Measurements from ENCODE around the gene AMHR2.
"Not testable (repeated sequence)": the region's sequence is repeated elsewhere in the genome, so short reads cannot be mapped to it uniquely, and the experiment has no call there.

AMHR2 gene

DNA sequence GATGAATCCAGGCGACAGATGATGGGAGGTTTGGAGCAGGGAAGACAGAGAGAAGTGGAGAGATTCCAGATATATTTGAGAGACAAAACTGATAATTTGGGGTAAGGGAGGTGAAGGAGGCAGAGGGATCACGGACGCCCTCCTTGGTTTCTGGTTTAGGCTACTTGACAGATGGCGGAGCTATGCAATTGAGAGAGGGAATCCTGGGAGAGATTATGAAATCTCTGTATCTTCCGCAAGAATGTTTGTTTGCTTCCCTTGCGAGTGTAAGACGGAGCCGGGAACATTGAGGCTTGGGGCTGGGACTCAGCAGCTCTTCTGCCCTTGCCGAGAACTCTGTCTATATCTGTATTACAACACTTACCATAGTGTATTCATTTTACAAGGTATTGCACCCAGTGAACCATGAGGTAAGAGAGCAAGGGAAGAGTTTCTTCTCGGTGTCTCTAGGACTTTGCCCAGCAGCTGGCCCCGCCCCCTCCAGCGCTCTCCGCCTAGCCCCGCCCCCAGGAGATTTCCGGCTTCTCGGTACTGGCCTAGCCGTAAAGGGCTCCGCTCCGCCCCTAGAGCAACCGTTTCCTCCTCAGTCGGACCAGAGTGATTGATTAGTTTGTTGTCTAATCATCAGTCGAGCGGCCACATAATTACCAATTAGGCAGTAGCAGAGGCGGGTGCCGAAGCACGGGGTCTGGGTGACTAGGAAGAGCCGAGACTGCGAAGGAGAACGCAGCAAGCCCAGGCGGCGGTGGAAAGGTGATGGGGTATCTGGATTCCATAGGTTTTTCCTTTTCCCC, 17.6 kb downstream of the AMHR2 start, which contains the start of gene PRR13:
PRR13 (plus strand) TSS at position 695 of the 794 bp plus-strand sequence. CDS start 981 bp downstream, outside the sequence.
- peaks cover 18% of the 10 kb centered on the region for H3K36me3 ChIP-seq (ENCODE audit: control insufficient read depth, low read depth, low read length)
- no peaks in the 10 kb centered on the region for H3K27me3 ChIP-seq (ENCODE audit: control insufficient read depth, insufficient read depth, low read length)
- H3K4me3 ChIP-seq (ENCODE audit: low read length), result peak within 1 kb of the TSS; percentile 98
- H3K4me1 ChIP-seq (ENCODE audit: control insufficient read depth, low read depth, low read length), result peaks cover 8% of the 10 kb centered on the region
- H3K9me3 ChIP-seq (ENCODE audit: control insufficient read depth, low read depth, low read length), result no peaks in the 10 kb centered on the region
- H3K27ac ChIP-seq (ENCODE audit: low read length), result peak within 1 kb of the TSS; percentile 73
- H3K9ac ChIP-seq (ENCODE audit: low read length), result peak within 1 kb of the TSS; percentile 92

GRCh38 chr12:53443955-53444354, 20.3 kb downstream of the AMHR2 start:
- no peak overlapping the region for H3K27ac ChIP-seq (ENCODE audit: low read length)
- no peaks in the 10 kb centered on the region for H3K27me3 ChIP-seq (ENCODE audit: control insufficient read depth, insufficient read depth, low read length)
- H3K4me1 ChIP-seq (ENCODE audit: control insufficient read depth, low read depth, low read length), result peaks cover 8% of the 10 kb centered on the region
- no peak overlapping the region for H3K4me3 ChIP-seq (ENCODE audit: low read length)
- H3K9ac ChIP-seq (ENCODE audit: low read length), result no peak overlapping the region
- H3K9me3 ChIP-seq (ENCODE audit: control insufficient read depth, low read depth, low read length), result no peaks in the 10 kb centered on the region
- peaks cover 21% of the 10 kb centered on the region for H3K36me3 ChIP-seq (ENCODE audit: control insufficient read depth, low read depth, low read length)

- not testable (repeated sequence) for H3K4me3 ChIP-seq (ENCODE audit: low read length); H3K4me1 ChIP-seq (ENCODE audit: control insufficient read depth, low read depth, low read length); H3K27ac ChIP-seq (ENCODE audit: low read length); H3K9me3 ChIP-seq (ENCODE audit: control insufficient read depth, low read depth, low read length); H3K9ac ChIP-seq (ENCODE audit: low read length); H3K27me3 ChIP-seq (ENCODE audit: control insufficient read depth, insufficient read depth, low read length)
- peaks cover 21% of the 10 kb centered on the region for H3K36me3 ChIP-seq (ENCODE audit: control insufficient read depth, low read depth, low read length)
Measured at GRCh38 chr12:53444593-53445325, 21.1 kb downstream of the AMHR2 start.

- no peak overlapping the region for H3K4me3 ChIP-seq (ENCODE audit: low read length)
- H3K27ac ChIP-seq (ENCODE audit: low read length), result no peak overlapping the region
- H3K27me3 ChIP-seq (ENCODE audit: control insufficient read depth, insufficient read depth, low read length), result no peaks in the 10 kb centered on the region
- no peaks in the 10 kb centered on the region for H3K9me3 ChIP-seq (ENCODE audit: control insufficient read depth, low read depth, low read length)
- H3K36me3 ChIP-seq (ENCODE audit: control insufficient read depth, low read depth, low read length), result peaks cover 28% of the 10 kb centered on the region
- no peak overlapping the region for H3K9ac ChIP-seq (ENCODE audit: low read length)
- peaks cover 3% of the 10 kb centered on the region for H3K4me1 ChIP-seq (ENCODE audit: control insufficient read depth, low read depth, low read length)
Measured at GRCh38 chr12:53450936-53451335, 27.3 kb downstream of the AMHR2 start.

DNA sequence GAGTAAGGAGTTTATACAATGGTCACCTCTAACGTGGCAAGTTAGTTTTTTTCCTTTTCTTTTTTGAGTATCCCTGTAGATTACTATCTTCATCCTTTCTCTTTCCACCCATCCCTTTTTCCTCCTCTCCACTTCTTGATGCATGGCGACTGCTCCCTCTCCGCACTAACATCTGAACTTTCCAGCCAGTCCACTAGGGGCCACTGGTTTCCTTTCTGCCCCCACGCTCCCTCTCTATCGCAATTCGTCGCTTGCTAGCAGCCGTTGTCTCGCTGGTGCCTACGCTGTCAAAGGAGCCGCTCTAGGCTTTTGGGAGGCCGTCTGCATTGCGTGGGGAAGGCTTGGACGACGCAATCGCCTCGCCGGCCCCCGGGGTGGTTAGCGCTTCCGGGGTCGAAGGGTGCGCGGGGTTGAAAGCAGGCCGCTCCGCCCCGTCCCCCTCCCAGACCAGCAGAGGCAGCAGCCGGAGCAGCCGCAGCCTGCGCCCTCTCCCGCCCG, 28.1 kb downstream of the AMHR2 start, which contains the start of gene PCBP2:
PCBP2 (plus strand) TSS at position 442 of the 498 bp plus-strand sequence. CDS start 2,699 bp downstream, outside the sequence.
- no peaks in the 10 kb centered on the region for H3K9me3 ChIP-seq (ENCODE audit: control insufficient read depth, low read depth, low read length)
- peak within 1 kb of the TSS; percentile 96 for H3K9ac ChIP-seq (ENCODE audit: low read length)
- H3K4me3 ChIP-seq (ENCODE audit: low read length), result peak within 1 kb of the TSS; percentile 79
- H3K4me1 ChIP-seq (ENCODE audit: control insufficient read depth, low read depth, low read length), result peaks cover 3% of the 10 kb centered on the region
- peak within 1 kb of the TSS; percentile 87 for H3K27ac ChIP-seq (ENCODE audit: low read length)
- no peaks in the 10 kb centered on the region for H3K27me3 ChIP-seq (ENCODE audit: control insufficient read depth, insufficient read depth, low read length)
- peaks cover 32% of the 10 kb centered on the region for H3K36me3 ChIP-seq (ENCODE audit: control insufficient read depth, low read depth, low read length)

GRCh38 chr12:53452159-53453077, 28.8 kb downstream of the AMHR2 start:
- Histone ChIP-seq H3K36me3 (ENCODE audit: control insufficient read depth, low read depth, low read length) (peaks cover 39% of the 10 kb centered on the region), H3K4me1 (ENCODE audit: control insufficient read depth, low read depth, low read length) (peaks cover 3% of the 10 kb centered on the region), H3K4me3 (ENCODE audit: low read length) (peak overlapping the region; percentile 79), H3K27ac (ENCODE audit: low read length) (peak overlapping the region; percentile 87), H3K9ac (ENCODE audit: low read length) (peak overlapping the region; percentile 96), H3K27me3 (ENCODE audit: control insufficient read depth, insufficient read depth, low read length) (no peaks in the 10 kb centered on the region), H3K9me3 (ENCODE audit: control insufficient read depth, low read depth, low read length) (no peaks in the 10 kb centered on the region)

DNA sequence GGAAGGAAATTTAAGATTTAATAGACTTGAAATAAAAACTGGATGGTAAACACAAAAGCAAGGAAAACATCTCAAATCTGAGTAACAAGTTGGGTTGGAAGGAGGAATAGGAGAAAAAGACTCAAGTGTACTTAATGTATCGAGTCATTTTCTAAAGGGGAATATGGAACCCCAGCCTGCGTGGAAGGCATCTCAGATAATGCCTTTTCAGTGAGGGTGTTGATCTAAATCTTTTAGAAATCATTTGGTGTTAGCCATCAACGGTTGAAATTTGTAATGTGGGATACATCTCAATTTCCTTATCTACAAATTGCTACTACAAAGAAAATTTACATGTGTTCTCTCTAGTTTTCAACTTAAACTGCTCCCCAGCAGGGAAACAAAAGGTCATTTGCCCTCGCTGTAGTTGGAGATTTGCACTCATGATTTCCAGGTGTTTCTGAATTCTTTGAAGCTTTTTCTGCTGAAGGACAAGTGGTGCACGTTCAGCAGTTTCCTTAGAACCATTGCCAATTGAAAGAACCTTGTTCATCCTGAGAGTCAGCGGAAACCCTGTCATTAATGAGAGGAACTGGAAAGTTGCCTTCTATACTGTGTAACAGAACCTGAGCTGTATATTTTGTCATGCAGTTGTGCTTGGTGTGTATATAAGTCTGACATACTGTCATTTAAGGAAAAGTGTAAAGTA, 30.4 kb downstream of the AMHR2 start:
- Histone ChIP-seq H3K4me3 (ENCODE audit: low read length) (peak overlapping the region; percentile 79), H3K27ac (ENCODE audit: low read length) (no peak overlapping the region), H3K4me1 (ENCODE audit: control insufficient read depth, low read depth, low read length) (peaks cover 3% of the 10 kb centered on the region), H3K27me3 (ENCODE audit: control insufficient read depth, insufficient read depth, low read length) (no peaks in the 10 kb centered on the region), H3K9me3 (ENCODE audit: control insufficient read depth, low read depth, low read length) (no peaks in the 10 kb centered on the region), H3K36me3 (ENCODE audit: control insufficient read depth, low read depth, low read length) (peaks cover 55% of the 10 kb centered on the region), H3K9ac (ENCODE audit: low read length) (peak overlapping the region; percentile 96)

GRCh38 chr12:53454707-53455106, 31.1 kb downstream of the AMHR2 start:
- Histone ChIP-seq H3K4me1 (ENCODE audit: control insufficient read depth, low read depth, low read length) (peaks cover 3% of the 10 kb centered on the region), H3K27me3 (ENCODE audit: control insufficient read depth, insufficient read depth, low read length) (no peaks in the 10 kb centered on the region), H3K9ac (ENCODE audit: low read length) (no peak overlapping the region), H3K36me3 (ENCODE audit: control insufficient read depth, low read depth, low read length) (peaks cover 62% of the 10 kb centered on the region), H3K4me3 (ENCODE audit: low read length) (peak overlapping the region; percentile 79), H3K9me3 (ENCODE audit: control insufficient read depth, low read depth, low read length) (no peaks in the 10 kb centered on the region), H3K27ac (ENCODE audit: low read length) (no peak overlapping the region)

- Histone ChIP-seq H3K4me1 (ENCODE audit: control insufficient read depth, low read depth, low read length) (peaks cover 3% of the 10 kb centered on the region), H3K27ac (ENCODE audit: low read length) (no peak overlapping the region), H3K36me3 (ENCODE audit: control insufficient read depth, low read depth, low read length) (peaks cover 83% of the 10 kb centered on the region), H3K9me3 (ENCODE audit: control insufficient read depth, low read depth, low read length) (no peaks in the 10 kb centered on the region), H3K4me3 (ENCODE audit: low read length) (no peak overlapping the region), H3K9ac (ENCODE audit: low read length) (no peak overlapping the region), H3K27me3 (ENCODE audit: control insufficient read depth, insufficient read depth, low read length) (no peaks in the 10 kb centered on the region)
Measured at GRCh38 chr12:53456654-53457366, 33.2 kb downstream of the AMHR2 start.

DNA sequence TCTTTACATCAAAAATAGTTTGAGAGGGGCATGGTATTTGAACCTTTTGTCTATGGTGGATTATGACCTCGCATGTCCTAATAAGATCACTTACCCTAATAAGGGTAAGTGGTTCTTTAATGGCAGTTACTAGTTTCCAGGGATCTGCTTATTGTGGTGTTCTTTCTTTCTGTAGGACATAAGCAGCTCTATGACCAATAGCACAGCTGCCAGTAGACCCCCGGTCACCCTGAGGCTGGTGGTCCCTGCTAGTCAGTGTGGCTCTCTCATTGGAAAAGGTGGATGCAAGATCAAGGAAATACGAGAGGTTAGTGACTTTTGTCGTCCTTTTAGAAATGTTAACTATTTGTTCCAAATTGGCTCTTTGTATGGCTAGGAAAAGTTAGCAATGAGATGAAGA, 35.4 kb downstream of the AMHR2 start:
- Histone ChIP-seq H3K9me3 (ENCODE audit: control insufficient read depth, low read depth, low read length) (no peaks in the 10 kb centered on the region), H3K27ac (ENCODE audit: low read length) (no peak overlapping the region), H3K4me3 (ENCODE audit: low read length) (no peak overlapping the region), H3K36me3 (ENCODE audit: control insufficient read depth, low read depth, low read length) (peaks cover 100% of the 10 kb centered on the region), H3K9ac (ENCODE audit: low read length) (no peak overlapping the region), H3K4me1 (ENCODE audit: control insufficient read depth, low read depth, low read length) (peaks cover 5% of the 10 kb centered on the region), H3K27me3 (ENCODE audit: control insufficient read depth, insufficient read depth, low read length) (no peaks in the 10 kb centered on the region)
